Lower leg skin (tissue), 4 donors: ENCODE data around the gene C2CD5. TPM values are rescaled to one million over a fixed set of nuclear protein-coding genes. Genes with fewer than 3 reads are reported as not detected.
"Not testable (repeated sequence)": the region's sequence is repeated elsewhere in the genome, so short reads cannot be mapped to it uniquely, and the experiment has no call there.

Experiments used
- DNase-seq, 2 donors: peaks; one replicate each; pipeline ENCODE4 v3.0.0-alpha.2; 2019; ENCODE audit warnings: low spot score in 2 of 2
- H3K4me3 ChIP-seq: fragments of 200-600 bp; sonication (generic); 2 replicates; pipeline ENCODE4 v1.5.1; 2017; ENCODE audit warnings: mild to moderate bottlenecking, low read depth; ENCODE audit not compliant: poor library complexity, severe bottlenecking
- CTCF ChIP-seq, 3 donors: fragments of 450-650 bp; IDR thresholded peaks; one replicate each; pipeline ENCODE4 v1.5.1; 2016; ENCODE audit warnings: antibody characterized with exemption in 3 of 3, mild to moderate bottlenecking in 3 of 3, moderate library complexity in 2 of 3
- POLR2A ChIP-seq, 2 donors: fragments of 450-650 bp; IDR thresholded peaks; one replicate each; pipeline ENCODE4 v1.6.1; 2016 to 2017; ENCODE audit warnings: antibody characterized with exemption in 2 of 2, mild to moderate bottlenecking in 1 of 2, moderate library complexity in 1 of 2
- WGBS, 2 donors: methylation state at CpG; one replicate each; pipeline ENCODE4 v1.1.5; 2018; 5-methylcytosine and 5-hydroxymethylcytosine counted together
- intact Hi-C: fragments of 100-400 bp; cut with DNase I; formaldehyde crosslinking; loops from one replicate; pipeline ENCODE4 v1.15.0; 2023; ENCODE audit warnings: low total_unique reads
- total RNA-seq, 4 donors: library from RNA; depleted of rRNA; stranded (reverse); fragments of >200 nt; gene quantifications; one replicate each; pipeline ENCODE4 v1.1.0, GENCODE V29; 2016

C2CD5 gene
- total RNA-seq, 4 donors from 2014 or later, result 19.3 to 22.6 (median 19.9) TPM

DNA sequence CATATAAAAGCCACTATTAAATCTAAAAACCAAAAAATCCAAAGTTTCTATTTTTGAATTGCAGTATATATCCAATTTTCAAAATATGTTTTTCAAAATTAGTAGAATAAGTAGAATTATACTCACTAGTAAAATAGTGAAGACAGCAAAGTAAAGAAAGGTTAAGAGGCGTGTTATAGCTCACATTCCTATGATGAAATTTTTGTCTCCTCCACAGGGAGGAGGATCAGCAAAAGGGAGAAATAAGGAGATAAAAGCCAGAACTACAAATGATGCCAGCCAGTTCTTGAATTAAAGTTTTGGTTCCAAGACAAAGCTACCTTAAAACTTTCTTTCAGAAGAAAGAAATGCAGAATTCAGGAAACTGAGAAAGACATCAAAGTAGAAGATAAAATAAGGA, 50.0 kb downstream of the C2CD5 start:
- no peak overlapping the region for H3K4me3 ChIP-seq
- WGBS, 2 donors, result 83 to 91% methylated on average over 1 of the region's 1 CpG
- intact Hi-C loops, result no loop called here
- TF ChIP-seq POLR2A (IDR thresholded peaks at IDR 0.05) (no peak), CTCF (IDR thresholded peaks at IDR 0.05) (no peak)
- no peak for DNase-seq

GRCh38 chr12:22491034-22491433, 53.3 kb downstream of the C2CD5 start:
- intact Hi-C loops, result no loop called here
- TF ChIP-seq POLR2A (IDR thresholded peaks at IDR 0.05) (no peak), CTCF (IDR thresholded peaks at IDR 0.05) (no peak)
- no peak overlapping the region for H3K4me3 ChIP-seq
- 95 to 100% methylated on average over 1 of the region's 1 CpG for WGBS, 2 donors
- no peak for DNase-seq

DNA sequence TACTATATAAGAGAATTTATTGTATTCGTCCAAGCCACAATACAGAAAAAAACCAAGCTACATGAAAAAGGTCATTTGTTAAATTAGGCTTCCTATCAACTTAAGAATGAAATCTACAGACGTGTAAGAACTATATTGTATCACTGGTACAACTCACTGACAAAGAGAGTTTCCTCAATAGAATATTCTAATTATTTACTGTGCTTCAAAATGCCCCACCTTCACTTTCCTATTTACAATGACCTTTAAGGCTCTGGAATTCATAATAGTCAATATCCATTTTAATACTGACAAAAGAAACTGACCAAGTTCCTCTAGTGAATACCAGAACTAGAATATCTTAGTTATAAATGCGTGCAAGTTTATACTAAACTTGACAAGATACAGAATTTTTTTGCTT, 55.9 kb downstream of the C2CD5 start:
- intact Hi-C loops, result no loop called here
- no peak overlapping the region for H3K4me3 ChIP-seq
- TF ChIP-seq CTCF (IDR thresholded peaks at IDR 0.05) (no peak), POLR2A (IDR thresholded peaks at IDR 0.05) (no peak)
- no peak for DNase-seq
- WGBS, 2 donors, result 97 to 98% methylated on average over 3 of the region's 3 CpGs

- H3K4me3 ChIP-seq, DNase-seq, intact Hi-C loops: not testable (repeated sequence)
- WGBS, 2 donors, result 92 to 100% methylated on average over 3 of the region's 3 CpGs
Observed at GRCh38 chr12:22487683-22488082, 56.7 kb downstream of the C2CD5 start.

DNA sequence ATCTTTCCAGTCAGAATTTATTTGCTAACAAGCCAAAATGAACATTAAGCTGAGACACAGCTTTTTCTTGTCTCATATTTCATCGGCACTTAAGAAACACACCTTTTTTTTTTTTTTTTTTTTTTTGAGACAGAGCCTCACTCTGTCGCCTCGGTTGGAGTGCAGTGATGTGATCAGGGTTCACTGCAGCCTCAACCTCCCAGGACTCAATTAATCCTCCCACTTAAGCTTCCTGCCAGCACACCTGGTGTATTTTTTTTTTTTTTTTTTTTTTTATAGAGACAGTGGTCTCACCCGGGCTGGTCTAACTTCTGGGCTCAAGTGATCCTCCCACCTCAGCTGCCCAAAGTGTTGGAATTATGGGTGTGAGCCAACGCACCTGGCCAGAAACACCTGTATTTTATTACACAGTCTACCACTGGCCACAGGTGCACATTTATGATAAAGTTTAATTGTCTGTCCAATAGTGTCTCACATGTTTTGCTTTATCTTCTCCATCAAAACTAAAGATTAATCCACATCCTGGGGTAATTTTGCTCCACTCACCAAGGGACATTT, 62.7 kb downstream of the C2CD5 start:
- no peak overlapping the region for H3K4me3 ChIP-seq
- TF ChIP-seq CTCF (IDR thresholded peaks at IDR 0.05) (no peak), POLR2A (IDR thresholded peaks at IDR 0.05) (no peak)
- intact Hi-C loops, result no loop called here
- no peak for DNase-seq
- WGBS, 2 donors, result 82 to 84% methylated on average over 5 of the region's 5 CpGs

DNA sequence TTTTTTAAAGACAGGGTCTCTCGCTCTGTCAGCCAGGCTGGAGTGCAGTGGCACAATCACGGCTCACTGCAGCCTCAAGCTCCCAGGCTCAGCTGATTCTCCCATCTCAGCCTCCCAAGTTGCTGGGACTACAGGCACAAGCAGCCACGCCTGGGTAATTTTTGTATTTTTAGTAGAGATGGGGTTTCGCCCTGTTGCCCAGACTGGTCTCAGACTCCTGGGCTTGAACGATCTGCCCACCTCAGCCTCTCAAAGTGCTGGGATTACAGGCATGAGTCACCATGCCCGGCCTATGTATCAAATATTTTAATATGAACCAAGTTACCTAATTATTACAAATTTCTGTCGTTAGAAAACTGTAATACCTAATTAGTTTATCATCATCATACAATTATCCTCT, 63.5 kb downstream of the C2CD5 start:
- intact Hi-C loops, DNase-seq, H3K4me3 ChIP-seq: not testable (repeated sequence)
- WGBS, 2 donors, result 88 to 95% methylated on average over 7 of the region's 7 CpGs

DNA sequence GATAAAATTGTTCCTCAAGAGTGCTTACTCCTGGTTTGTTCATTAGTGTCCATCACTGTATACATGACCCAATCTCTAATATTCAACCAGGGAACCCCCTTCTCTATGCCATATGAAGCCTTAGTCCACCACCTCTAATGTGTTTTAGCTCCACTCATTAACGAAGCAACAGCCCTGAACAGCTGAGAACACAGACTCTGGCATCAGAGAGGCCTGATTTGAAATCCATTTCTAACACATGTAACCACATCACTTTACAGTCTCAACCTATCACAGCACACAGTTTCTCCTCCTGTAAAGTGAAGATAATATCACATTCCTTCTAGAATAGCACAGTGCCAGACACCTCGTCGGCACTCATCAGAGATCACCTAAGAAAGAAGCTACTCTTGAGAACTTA, 64.3 kb downstream of the C2CD5 start:
- no peak overlapping the region for H3K4me3 ChIP-seq
- TF ChIP-seq POLR2A (IDR thresholded peaks at IDR 0.05), result no peak
- no peak for DNase-seq
- intact Hi-C loops, result no loop called here
- WGBS, 2 donors, result 84 to 93% methylated on average over 3 of the region's 3 CpGs
